HepG2 (cell line): ENCODE results near the gene KAZN.

Experiments used
- SAFB2 ChIP-seq: sonication (generic); formaldehyde crosslinking; IDR thresholded peaks from 2 replicates; pipeline ENCODE4 v1.5.1; 2020; ENCODE audit warnings: missing genetic modification reagents, low read depth, mild to moderate bottlenecking, borderline replicate concordance
- TBP ChIP-seq: sonication (generic); formaldehyde crosslinking; IDR thresholded peaks from 2 replicates; pipeline ENCODE4 v1.5.0; 2020; ENCODE audit warnings: missing genetic modification reagents
- YY1 ChIP-seq: IDR thresholded peaks from 2 replicates; pipeline ENCODE4 v1.6.1; 2011; ENCODE audit warnings: low read length, low read depth, moderate library complexity, mild to moderate bottlenecking; ENCODE audit not compliant: insufficient read depth, insufficient replicate concordance
- ZNF329 ChIP-seq: sonication (generic); formaldehyde crosslinking; IDR thresholded peaks from 2 replicates; pipeline ENCODE4 v1.9.0; 2021; ENCODE audit warnings: low read depth, mild to moderate bottlenecking, missing genetic modification reagents
- ZNF768 ChIP-seq: sonication (generic); formaldehyde crosslinking; IDR thresholded peaks from 2 replicates; pipeline ENCODE4 v1.4.0; 2020; ENCODE audit warnings: missing genetic modification reagents
- ZZZ3 ChIP-seq: sonication (generic); formaldehyde crosslinking; IDR thresholded peaks from 2 replicates; pipeline ENCODE4 v1.4.0; 2020; ENCODE audit warnings: missing genetic modification reagents, mild to moderate bottlenecking, borderline replicate concordance

DNA sequence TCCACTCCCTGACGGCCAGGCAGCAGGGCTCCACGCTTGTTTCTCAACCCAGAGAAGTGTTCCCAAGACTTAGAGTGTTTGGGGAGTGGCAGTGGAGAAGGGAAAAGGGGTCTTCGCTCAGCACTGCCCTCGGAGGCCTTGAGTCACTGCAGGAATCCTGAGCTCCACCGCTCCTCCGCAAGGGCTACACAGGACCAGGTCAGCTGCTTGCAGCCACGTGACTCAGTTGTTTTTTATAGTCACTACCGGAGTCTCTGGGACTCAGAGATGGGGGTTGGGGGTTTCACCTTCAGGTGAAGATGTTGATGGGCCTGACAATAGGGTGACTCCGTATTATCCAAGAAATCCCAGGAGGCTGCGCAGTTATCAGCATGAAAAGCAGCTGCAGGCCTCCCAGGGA, 478.9 kb downstream of the KAZN start:
- TF ChIP-seq ZNF768: no peak
- TF ChIP-seq YY1: no peak
- TF ChIP-seq SAFB2 (CRISPR knock-in tag): no peak
- TF ChIP-seq ZZZ3 (CRISPR knock-in tag): no peak
- TF ChIP-seq TBP (CRISPR knock-in tag): no peak
- no peak for TF ChIP-seq ZNF329 (CRISPR knock-in tag)
